Measurements from ENCODE around the gene HOXD1. TPM values are rescaled to one million over a fixed set of nuclear protein-coding genes. Genes with fewer than 3 reads are reported as not detected.

The HOXD1 gene
- total RNA-seq, 1 experiment from 2014 or later = 0.06 TPM

DNA sequence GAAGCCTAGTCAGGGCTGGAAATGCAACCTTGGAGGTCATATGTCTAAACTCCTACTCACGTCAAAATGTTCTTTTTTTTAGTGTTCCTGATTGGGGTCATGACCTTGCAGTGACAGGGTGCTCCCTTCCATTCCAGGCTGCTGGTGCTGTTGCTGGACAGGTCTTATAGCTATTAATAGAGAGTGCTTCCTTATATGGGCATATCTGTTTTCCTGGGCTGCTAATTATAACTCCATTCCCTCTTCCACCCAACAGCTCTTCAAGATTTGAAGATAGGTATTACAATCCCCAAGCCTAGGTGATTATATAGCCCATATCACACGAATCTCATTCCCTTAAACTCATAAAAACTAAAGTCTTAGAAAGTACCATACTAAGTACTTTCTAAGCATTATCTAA is 18.8 kb upstream of the HOXD1 start:
- Histone ChIP-seq H3K9me3 (replicated peaks) (no peaks in the 10 kb centered on the region), H3K4me1 (no peaks in the 10 kb centered on the region), H3K27ac (no peak overlapping the region), H3K36me3 (no peaks in the 10 kb centered on the region), H3K4me3 (no peak overlapping the region), H3K27me3 (0 out of 2 replicates have a peak, but pooled peaks cover 7% of the 10 kb centered on the region)
- DNase-seq = no peak

DNA sequence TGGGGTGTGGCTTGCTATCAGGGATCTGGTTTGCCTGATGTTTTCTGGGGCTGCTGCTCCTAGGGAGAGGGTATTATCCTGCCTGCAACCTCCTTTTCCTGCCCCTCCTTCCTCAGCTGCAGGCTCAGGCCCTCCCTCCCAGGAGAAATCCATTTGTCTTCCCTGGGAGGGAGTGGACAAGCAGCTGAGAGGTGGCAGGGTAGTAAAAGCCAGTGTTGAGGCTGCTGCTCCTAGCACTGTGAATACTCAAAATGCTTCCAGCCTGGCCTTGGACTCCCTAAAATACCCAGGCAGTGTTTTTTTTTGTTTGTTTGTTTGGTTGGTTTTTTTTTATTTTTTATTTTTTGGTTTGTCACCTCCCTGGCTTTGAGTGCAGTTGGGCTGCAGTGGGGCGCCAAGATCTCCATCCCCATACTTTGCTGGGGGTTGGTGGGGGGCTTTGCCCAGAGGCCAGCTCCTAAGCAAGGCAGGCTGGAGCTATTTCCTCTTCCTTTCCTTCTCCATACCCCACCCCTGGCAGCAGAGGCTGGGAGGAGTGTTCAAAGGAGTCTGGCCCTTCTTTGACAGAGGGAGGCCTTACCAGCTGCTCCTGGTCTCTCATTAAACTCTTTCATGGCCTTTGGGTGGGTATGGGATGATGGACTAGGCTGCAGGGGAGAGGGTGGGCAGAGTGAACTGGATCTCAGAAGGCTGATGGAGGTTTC is 17.7 kb upstream of the HOXD1 start:
- no peak for DNase-seq
- Histone ChIP-seq H3K4me1 (no peaks in the 10 kb centered on the region), H3K36me3 (no peaks in the 10 kb centered on the region), H3K9me3 (replicated peaks) (no peaks in the 10 kb centered on the region), H3K27ac (no peak overlapping the region), H3K27me3 (0 out of 2 replicates have a peak, but pooled peaks cover 4% of the 10 kb centered on the region), H3K4me3 (no peak overlapping the region)

DNA sequence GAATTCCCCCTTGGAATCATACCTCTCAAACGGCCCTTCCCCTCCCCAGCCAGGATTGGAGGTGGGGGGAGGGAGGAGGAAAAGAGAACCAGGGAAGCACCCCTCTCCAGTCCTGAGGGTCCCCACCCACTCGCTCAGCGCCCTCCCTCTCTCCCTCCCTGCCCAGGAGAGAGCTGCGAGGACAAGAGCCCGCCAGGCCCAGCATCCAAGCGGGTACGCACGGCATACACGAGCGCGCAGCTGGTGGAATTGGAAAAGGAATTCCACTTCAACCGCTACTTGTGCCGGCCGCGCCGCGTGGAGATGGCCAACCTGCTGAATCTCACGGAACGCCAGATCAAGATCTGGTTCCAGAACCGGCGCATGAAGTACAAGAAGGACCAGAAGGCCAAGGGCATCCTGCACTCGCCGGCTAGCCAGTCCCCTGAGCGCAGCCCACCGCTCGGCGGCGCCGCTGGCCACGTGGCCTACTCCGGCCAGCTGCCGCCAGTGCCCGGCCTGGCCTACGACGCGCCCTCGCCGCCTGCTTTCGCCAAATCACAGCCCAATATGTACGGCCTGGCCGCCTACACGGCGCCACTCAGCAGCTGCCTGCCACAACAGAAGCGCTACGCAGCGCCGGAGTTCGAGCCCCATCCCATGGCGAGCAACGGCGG is 17.0 kb upstream of the HOXD1 start:
- no peaks in the 10 kb centered on the region for H3K27me3 ChIP-seq
- no peaks in the 10 kb centered on the region for H3K36me3 ChIP-seq
- no peak overlapping the region for H3K27ac ChIP-seq
- H3K4me3 ChIP-seq = no peak overlapping the region
- no peak for DNase-seq
- H3K9me3 ChIP-seq (replicated peaks) = no peaks in the 10 kb centered on the region
- no peaks in the 10 kb centered on the region for H3K4me1 ChIP-seq

DNA sequence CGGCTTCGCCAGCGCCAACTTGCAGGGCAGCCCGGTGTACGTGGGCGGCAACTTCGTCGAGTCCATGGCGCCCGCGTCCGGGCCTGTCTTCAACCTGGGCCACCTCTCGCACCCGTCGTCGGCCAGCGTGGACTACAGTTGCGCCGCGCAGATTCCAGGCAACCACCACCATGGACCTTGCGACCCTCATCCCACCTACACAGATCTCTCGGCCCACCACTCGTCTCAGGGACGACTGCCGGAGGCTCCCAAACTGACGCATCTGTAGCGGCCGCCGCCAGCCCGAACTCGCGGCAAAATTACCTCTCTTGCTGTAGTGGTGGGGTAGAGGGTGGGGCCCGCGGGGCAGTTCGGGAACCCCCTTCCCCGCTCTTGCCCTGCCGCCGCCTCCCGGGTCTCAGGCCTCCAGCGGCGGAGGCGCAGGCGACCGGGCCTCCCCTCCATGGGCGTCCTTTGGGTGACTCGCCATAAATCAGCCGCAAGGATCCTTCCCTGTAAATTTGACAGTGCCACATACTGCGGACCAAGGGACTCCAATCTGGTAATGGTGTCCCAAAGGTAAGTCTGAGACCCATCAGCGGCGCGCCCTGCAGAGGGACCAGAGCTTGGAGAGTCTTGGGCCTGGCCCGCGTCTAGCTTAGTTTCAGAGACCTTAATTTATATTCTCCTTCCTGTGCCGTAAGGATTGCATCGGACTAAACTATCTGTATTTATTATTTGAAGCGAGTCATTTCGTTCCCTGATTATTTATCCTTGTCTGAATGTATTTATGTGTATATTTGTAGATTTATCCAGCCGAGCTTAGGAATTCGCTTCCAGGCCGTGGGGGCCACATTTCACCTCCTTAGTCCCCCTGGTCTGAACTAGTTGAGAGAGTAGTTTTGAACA is 16.2 kb upstream of the HOXD1 start:
- no peak overlapping the region for H3K4me3 ChIP-seq

DNA sequence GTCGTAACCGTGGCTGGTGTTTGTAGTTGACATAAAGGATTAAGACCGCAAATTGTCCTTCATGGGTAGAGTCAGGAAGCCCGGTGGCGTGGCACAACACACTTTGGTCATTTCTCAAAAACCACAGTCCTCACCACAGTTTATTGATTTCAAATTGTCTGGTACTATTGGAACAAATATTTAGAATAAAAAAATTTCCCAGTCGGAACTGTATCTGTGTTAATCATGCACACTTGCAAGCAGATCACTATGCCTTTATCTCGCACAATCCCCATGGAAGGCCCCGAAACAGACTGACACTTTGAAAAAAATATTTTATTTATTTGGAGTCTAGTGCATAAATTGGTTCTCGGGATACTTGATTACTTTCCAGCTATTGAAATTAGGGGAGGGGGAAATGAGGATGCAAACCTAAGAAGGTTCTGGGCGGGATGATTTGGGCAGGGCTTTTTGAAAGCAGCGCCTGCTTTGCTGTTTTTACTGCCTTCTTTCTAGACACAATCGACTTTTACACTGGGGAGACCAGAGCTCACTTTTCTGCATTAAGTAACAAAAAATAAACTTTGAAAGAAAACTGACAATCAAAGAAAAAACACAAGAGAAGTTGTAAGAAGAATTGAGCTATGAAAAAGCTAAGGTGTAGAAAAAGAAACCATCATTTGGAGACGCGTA is 15.4 kb upstream of the HOXD1 start:
- no peak overlapping the region for H3K27ac ChIP-seq
- no peaks in the 10 kb centered on the region for H3K9me3 ChIP-seq (replicated peaks)
- no peak for DNase-seq
- no peaks in the 10 kb centered on the region for H3K27me3 ChIP-seq
- H3K4me3 ChIP-seq = no peak overlapping the region
- no peaks in the 10 kb centered on the region for H3K36me3 ChIP-seq
- H3K4me1 ChIP-seq = no peaks in the 10 kb centered on the region

More for the DNA sequence above, 16.2 kb upstream of the HOXD1 start:
- Histone ChIP-seq H3K27ac (no peak overlapping the region), H3K4me1 (no peaks in the 10 kb centered on the region), H3K27me3 (no peaks in the 10 kb centered on the region), H3K36me3 (no peaks in the 10 kb centered on the region), H3K9me3 (replicated peaks) (no peaks in the 10 kb centered on the region)
- DNase-seq = no peak

DNA sequence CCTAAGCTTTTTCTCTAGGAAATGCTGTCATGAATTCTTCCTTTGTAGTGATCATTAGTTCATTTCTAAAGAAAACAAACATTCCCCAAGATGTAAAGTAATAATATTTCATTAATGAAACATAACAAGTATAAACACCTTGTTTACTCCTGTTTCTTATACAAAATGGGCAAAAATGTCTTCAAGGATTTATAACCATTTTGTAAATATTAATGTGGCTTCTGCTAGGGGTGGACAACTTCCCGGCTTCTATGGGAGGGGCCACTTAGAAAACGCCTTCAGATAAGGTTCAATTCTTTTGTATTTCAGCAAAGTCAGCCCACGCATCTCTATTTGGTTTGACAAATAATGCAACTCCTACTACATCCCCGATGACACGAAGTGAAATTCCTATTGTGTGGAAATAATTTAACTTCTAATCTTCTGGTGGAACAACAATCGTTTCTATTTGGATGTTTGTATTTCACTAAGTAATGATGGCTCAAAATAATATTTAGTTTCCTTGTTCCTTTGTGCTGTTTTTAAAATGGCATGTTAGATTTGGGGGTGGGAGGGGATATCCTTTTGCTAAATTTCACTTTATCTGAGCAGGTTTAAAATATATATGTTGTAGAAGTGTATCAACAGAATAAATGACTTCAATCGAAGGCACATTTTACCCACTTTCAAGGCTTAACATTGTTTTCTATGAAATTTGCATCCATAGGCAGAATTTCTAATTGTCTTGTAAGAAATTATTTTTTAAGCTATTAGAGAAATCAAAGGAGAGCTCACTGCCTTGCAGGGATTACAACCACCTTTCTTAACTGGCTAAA is 14.7 kb upstream of the HOXD1 start:
- Histone ChIP-seq H3K4me1 (no peaks in the 10 kb centered on the region), H3K27me3 (no peaks in the 10 kb centered on the region), H3K36me3 (no peaks in the 10 kb centered on the region), H3K9me3 (replicated peaks) (no peaks in the 10 kb centered on the region), H3K27ac (no peak overlapping the region), H3K4me3 (no peak overlapping the region)
- no peak for DNase-seq

DNA sequence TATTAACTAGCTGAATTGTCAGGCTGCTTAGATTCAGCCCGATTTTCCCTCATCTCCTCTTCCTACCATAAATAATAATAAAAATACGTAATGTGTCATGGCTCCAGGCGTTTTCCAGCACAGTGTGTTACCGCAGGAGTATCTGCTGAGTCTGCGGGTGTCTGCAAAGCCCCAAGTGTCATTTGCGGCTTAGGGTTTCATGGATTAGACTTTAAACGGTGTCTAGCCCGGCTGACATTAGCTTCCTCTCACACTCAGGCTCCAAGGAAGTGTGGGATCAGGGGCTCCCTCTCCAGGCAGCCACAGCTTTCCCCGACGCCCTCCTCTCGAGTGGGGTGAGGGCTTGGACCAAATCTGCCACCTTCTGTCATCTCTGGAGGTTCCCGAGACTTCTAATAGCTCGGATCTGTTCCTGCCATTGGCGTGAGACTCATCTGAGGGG is 14.1 kb upstream of the HOXD1 start:
- H3K27ac ChIP-seq = no peak overlapping the region
- peak in 1 of 2 experiments; percentile 44 for DNase-seq
- H3K9me3 ChIP-seq (replicated peaks) = no peaks in the 10 kb centered on the region
- no peaks in the 10 kb centered on the region for H3K4me1 ChIP-seq
- no peak overlapping the region for H3K4me3 ChIP-seq
- H3K27me3 ChIP-seq = no peaks in the 10 kb centered on the region
- no peaks in the 10 kb centered on the region for H3K36me3 ChIP-seq

DNA sequence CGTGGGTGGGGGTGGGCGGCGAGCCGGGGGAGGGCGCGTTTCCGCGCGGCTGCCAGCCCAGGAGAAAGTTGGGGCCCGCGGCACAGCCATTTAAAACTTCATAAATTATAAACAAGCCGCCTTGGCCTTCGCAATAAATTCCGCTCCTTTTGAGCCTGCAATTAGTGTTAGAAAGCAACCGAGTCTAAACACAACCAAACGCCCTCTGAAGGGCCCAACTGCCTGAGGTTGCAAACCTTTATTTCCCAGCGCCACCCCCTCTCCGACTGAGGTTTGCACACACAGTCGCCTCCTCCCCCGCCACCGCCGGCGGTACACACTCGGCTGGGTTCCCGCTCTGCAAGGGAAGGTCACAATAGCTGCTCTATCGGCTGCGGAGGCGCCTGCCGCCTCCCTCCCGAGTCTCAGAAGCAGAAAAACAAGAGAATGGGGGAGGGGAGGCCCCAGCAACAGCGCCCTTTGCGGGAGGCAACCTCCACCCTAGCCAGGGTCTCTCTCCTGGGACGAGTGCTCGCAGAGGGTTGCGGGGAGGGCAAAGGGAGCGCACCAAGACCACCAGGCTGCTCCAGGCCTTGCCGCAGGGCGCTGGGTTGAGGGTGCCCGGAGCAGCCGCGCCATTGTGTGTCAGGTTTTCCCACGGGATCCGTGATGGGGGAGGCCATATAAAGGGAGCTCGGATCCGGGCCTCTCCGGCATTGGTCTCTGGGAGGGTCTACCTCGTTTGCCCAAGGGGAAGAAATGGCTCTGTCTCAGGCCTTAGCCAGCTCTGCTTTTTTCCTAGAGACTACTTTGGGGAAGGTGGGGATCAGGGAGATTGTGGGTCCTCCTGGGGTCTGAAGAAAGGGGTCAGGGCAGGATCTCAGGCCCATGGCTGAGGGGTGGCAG is 13.4 kb upstream of the HOXD1 start:
- DNase-seq = no peak
- Histone ChIP-seq H3K27me3 (no peaks in the 10 kb centered on the region), H3K4me3 (no peak overlapping the region), H3K27ac (no peak overlapping the region), H3K36me3 (no peaks in the 10 kb centered on the region), H3K4me1 (no peaks in the 10 kb centered on the region), H3K9me3 (replicated peaks) (no peaks in the 10 kb centered on the region)

DNA sequence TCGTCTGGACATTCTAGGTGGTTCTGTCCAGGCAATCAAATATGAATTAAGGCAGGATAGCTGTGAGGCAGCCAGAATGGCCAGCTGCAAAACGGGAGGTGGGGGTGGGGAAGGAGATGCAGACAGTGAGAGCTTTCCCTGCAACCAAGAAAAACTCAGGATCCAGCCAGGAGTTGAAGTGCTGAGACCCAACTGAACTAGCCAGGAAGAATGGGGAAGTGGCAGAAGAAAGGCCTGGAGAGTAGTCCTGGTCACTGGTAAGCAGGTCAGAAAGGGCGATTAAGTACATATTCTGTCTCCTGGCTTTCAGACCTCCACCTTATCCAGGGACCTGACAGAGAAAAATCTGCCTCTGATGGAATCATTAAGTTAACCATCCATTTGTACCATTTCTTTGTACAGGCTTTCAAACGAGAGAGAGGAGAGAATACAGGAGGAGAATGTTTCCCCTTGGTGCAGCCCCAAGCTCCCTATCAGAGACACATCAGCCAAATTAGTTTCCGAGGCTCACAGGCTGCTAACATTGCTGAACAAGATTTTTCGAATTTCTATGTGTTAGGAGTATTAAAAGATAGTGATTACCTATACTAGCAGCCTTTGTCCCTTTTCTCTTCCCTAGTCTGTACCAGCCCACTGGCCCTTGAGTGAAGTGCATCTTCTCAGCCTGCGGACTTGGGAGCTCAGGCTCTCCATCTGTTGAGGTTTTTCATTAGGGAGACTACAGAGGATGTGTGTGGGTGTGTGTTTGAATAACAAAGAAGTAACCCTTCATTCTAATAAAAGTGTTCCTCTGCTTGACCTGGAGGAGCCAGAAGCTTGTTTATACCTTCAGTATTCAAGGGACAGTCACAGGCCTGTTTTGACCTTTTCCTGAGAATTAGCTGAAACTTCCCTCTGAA is 12.5 kb upstream of the HOXD1 start:
- Histone ChIP-seq H3K36me3 (no peaks in the 10 kb centered on the region), H3K9me3 (replicated peaks) (no peaks in the 10 kb centered on the region), H3K27ac (no peak overlapping the region), H3K4me1 (no peaks in the 10 kb centered on the region), H3K4me3 (no peak overlapping the region), H3K27me3 (no peaks in the 10 kb centered on the region)
- no peak for DNase-seq

DNA sequence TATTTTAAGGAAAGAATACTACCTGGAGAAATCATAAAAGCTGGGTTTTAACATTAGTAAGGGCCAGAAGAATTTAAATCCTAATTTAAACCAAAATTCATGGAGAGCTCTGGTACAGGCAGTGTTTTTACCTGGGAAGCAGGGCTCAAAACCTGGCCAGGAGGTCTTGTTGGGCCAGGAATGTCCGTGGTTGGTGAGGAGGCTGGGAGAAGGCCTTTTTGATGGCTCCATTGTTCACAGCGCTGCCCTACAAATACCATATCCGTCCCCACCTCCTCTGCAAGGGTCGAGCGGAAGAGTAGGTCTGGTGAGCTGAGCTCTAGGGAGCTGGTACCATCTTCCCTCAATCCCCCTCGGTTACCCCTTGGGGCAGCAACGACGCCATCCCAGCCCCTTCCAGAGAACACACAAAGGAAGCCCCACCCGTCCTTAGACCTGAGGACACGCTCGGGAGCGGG is 10.9 kb upstream of the HOXD1 start:
- Histone ChIP-seq H3K27me3 (no peaks in the 10 kb centered on the region), H3K9me3 (replicated peaks) (no peaks in the 10 kb centered on the region), H3K27ac (no peak overlapping the region), H3K4me1 (no peaks in the 10 kb centered on the region), H3K4me3 (no peak overlapping the region), H3K36me3 (no peaks in the 10 kb centered on the region)
- no peak for DNase-seq

DNA sequence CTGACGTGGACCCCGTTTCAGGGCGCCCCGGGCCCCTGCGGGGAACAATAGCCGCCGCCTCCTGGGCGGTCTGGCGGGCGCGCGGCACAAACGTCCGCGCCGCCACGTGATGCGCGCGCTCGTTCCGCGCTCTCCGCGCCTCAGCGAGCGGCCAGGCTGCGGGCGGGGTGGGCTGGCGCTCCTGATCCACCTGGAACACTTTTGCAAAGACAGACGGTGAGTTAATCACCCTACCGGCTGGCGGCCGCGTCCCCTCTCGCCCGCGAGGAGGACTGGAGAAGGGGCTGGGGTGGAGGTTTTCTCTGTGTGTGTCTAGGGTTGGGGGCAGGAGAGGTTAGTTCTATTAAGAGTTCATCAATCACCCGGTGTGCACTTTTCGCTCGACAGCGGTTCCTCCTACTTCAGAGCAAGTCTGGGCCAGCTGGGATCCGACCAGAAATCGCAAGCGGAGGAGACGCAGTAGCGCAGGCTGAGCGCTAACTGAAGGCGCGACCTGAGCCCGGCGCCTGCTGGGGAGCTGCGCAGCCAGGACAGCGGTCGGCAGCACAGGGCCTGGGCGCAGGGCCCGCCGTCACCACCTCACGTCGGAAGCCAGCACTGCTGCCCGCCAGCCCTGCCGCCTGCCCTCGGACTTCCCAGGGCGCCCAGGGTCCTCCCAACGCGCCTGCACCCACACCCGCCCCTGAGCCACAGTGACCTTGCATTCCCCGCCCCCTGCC is 10.3 kb upstream of the HOXD1 start:
- Histone ChIP-seq H3K4me1 (no peaks in the 10 kb centered on the region), H3K27ac (no peak overlapping the region), H3K27me3 (no peaks in the 10 kb centered on the region), H3K4me3 (no peak overlapping the region), H3K9me3 (replicated peaks) (no peaks in the 10 kb centered on the region), H3K36me3 (no peaks in the 10 kb centered on the region)
- DNase-seq = no peak

DNA sequence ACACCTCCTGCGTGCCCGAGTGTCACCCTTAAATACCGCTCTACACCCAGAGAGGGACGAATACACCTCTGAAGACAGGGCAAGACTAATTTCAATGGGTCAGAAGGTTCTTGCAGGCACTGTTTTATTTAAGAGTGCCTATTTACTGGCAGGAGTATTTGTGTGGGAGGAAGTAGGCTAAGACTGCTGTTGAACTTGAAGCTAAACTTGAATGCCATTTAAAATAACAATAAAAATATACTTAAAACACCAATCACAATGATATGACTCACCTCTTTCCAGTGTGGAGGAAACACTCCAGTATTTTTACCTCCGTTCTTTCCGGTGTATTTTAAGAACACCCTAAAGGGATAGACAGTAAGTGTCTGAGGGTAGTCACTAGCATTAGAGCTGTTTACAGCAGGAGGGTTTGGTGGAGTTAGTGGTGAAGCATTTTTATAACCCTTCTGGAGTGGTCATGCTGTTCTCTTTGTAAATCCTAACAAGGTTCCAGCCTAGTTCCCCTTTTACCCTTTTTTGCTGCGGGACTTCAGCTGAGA is 9.6 kb upstream of the HOXD1 start:
- Histone ChIP-seq H3K36me3 (no peaks in the 10 kb centered on the region), H3K4me1 (no peaks in the 10 kb centered on the region), H3K27me3 (no peaks in the 10 kb centered on the region), H3K27ac (no peak overlapping the region), H3K4me3 (no peak overlapping the region), H3K9me3 (replicated peaks) (no peaks in the 10 kb centered on the region)
- DNase-seq = no peak

Measured in SJCRH30 (cell line).